Epidermal melanocyte (primary cell): ENCODE measurements around the gene RNF103.
"Not testable (repeated sequence)": the region's sequence is repeated elsewhere in the genome, so short reads cannot be mapped to it uniquely, and the experiment has no call there.

Source experiments
- DNase-seq: peaks from one replicate; pipeline ENCODE4 v3.0.0; 2011; ENCODE audit warnings: low spot score; ENCODE audit not compliant: insufficient read length

Gene RNF103

GRCh38 chr2:86625096-86625495 is 1.4 kb upstream of the RNF103 start:
- no peak for DNase-seq

- no peak for DNase-seq
Observed at GRCh38 chr2:86624267-86624547, 542 bp upstream of the RNF103 start.

- no peak for DNase-seq
Observed at GRCh38 chr2:86623043-86623493, 597 bp downstream of the RNF103 start.

GRCh38 chr2:86622519-86623042 is 1.1 kb downstream of the RNF103 start:
- no peak for DNase-seq

GRCh38 chr2:86621280-86621943 is 2.3 kb downstream of the RNF103 start:
- no peak for DNase-seq

- DNase-seq: no peak
Observed at GRCh38 chr2:86617738-86618137, 5.9 kb downstream of the RNF103 start.

- DNase-seq: no peak
Observed at GRCh38 chr2:86617153-86617552, 6.5 kb downstream of the RNF103 start.

GRCh38 chr2:86616502-86616901 is 7.2 kb downstream of the RNF103 start:
- no peak for DNase-seq

GRCh38 chr2:86615596-86615995 is 8.1 kb downstream of the RNF103 start:
- no peak for DNase-seq

GRCh38 chr2:86613515-86613914 is 10.2 kb downstream of the RNF103 start:
- no peak for DNase-seq

- no peak for DNase-seq
Observed at GRCh38 chr2:86610871-86611270, 12.8 kb downstream of the RNF103 start.

GRCh38 chr2:86608832-86609410 is 14.7 kb downstream of the RNF103 start:
- no peak for DNase-seq

GRCh38 chr2:86603905-86604304 is 19.8 kb downstream of the RNF103 start:
- no peak for DNase-seq

- no peak for DNase-seq
Observed at GRCh38 chr2:86598966-86599365, 24.7 kb downstream of the RNF103 start.

- no peak for DNase-seq
Observed at GRCh38 chr2:86596118-86596517, 27.5 kb downstream of the RNF103 start.

- DNase-seq: no peak
Observed at GRCh38 chr2:86593266-86593665, 30.4 kb downstream of the RNF103 start.

GRCh38 chr2:86592547-86593230 is 31.0 kb downstream of the RNF103 start:
- DNase-seq: no peak

GRCh38 chr2:86589701-86590100 is 34.0 kb downstream of the RNF103 start:
- not testable (repeated sequence) for DNase-seq

- DNase-seq: no peak
Observed at GRCh38 chr2:86584151-86584913, 39.3 kb downstream of the RNF103 start.

- DNase-seq: no peak
Observed at GRCh38 chr2:86580560-86580959, 43.1 kb downstream of the RNF103 start.

- no peak for DNase-seq
Observed at GRCh38 chr2:86577817-86578456, 45.7 kb downstream of the RNF103 start.
